ENCODE results near the gene TTN. TPM values are rescaled to one million over a fixed set of nuclear protein-coding genes. Genes with fewer than 3 reads are reported as not detected.

Gene TTN
- total RNA-seq, 4 donors from 2014 or later = 9.3 to 59.8 (median 29.4) TPM

DNA sequence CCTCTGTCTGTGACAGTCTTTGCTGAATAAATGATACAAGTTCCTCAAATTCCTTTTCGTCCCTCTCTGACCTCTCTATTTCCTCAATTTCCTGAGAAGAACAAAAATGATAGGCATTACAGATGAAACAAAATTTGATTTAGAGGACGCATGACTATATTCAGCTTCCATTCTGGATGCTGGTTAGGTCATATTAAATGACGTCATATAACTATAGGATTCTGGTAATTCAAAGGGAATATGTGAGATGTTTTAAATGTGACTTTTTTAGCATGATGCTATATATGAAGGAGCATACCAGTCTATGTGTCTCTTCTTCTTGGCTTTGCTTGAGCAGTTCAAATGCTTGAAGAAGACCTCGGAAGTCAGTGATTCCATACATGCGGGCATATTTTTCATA is 102.3 kb downstream of the TTN start:
- TF ChIP-seq, protein P1, sequence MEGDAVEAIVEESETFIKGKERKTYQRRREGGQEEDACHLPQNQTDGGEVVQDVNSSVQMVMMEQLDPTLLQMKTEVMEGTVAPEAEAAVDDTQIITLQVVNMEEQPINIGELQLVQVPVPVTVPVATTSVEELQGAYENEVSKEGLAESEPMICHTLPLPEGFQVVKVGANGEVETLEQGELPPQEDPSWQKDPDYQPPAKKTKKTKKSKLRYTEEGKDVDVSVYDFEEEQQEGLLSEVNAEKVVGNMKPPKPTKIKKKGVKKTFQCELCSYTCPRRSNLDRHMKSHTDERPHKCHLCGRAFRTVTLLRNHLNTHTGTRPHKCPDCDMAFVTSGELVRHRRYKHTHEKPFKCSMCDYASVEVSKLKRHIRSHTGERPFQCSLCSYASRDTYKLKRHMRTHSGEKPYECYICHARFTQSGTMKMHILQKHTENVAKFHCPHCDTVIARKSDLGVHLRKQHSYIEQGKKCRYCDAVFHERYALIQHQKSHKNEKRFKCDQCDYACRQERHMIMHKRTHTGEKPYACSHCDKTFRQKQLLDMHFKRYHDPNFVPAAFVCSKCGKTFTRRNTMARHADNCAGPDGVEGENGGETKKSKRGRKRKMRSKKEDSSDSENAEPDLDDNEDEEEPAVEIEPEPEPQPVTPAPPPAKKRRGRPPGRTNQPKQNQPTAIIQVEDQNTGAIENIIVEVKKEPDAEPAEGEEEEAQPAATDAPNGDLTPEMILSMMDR (IDR thresholded peaks at IDR 0.05; ENCODE audit: low read depth) = no peak

DNA sequence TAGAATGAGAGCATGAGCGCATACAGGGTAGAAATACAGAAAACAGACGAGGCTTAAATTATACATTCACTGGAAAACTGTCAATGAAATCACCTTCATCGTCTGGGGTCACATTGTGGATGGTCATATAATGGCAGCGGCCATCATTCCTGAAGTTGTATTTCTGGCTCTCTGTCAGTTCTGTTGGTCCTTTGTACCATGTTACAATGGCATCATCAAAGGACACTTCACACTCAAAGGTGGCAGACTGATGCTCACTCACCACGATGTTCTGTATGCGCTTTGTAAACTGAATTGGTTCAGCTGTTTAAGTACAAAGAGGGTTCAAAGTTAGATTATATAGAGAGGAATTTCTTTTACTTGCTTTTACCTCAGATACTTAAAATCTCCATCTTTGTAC is 104.9 kb downstream of the TTN start:
- TF ChIP-seq, protein P1 (IDR thresholded peaks at IDR 0.05; ENCODE audit: low read depth) = no peak

GRCh38 chr2:178700922-178701342 is 106.3 kb downstream of the TTN start:
- TF ChIP-seq, protein P1 (IDR thresholded peaks at IDR 0.05; ENCODE audit: low read depth) = no peak

- TF ChIP-seq, protein P1 (IDR thresholded peaks at IDR 0.05; ENCODE audit: low read depth) = no peak
Observed at GRCh38 chr2:178700136-178700535, 107.1 kb downstream of the TTN start.

- TF ChIP-seq, protein P1 (IDR thresholded peaks at IDR 0.05; ENCODE audit: low read depth) = no peak
Observed at GRCh38 chr2:178692845-178693244, 114.4 kb downstream of the TTN start.

DNA sequence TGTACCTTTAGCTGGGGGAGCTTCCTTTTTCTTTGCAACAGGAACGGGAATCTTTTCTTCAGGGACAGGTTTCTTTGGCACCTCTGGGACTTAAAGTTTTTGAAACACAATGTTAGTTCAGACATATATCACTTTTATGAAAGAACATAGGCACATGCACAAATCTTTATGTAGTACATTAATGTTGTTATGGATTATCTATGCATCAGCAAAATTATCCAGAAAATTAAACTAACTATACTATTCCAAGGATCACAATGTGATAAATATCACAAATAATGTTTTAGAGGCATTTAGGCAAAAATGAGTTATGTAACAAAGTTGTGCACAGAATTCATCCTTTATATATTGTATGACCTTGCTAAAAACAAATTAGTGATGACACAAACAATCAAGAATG is 117.4 kb downstream of the TTN start:
- TF ChIP-seq, protein P1 (IDR thresholded peaks at IDR 0.05; ENCODE audit: low read depth) = no peak

GRCh38 chr2:178683877-178684276 is 123.3 kb downstream of the TTN start:
- TF ChIP-seq, protein P1 (IDR thresholded peaks at IDR 0.05; ENCODE audit: low read depth) = no peak
